ENCODE data around the gene CAMKMT.
"Not testable (repeated sequence)": the region's sequence is repeated elsewhere in the genome, so short reads cannot be mapped to it uniquely, and the experiment has no call there.

CAMKMT gene

GRCh38 chr2:44582363-44583008 is 220.7 kb downstream of the CAMKMT start:
- DNase-seq (ENCODE audit: low read depth, low spot score), result no peak
- H3K4me3 ChIP-seq (ENCODE audit: low read depth, low read length), result no peak overlapping the region
- in situ Hi-C loops (cut with HindIII; ENCODE audit: low sequenced_read_pairs), result no loop called here
- TF ChIP-seq, protein P1, sequence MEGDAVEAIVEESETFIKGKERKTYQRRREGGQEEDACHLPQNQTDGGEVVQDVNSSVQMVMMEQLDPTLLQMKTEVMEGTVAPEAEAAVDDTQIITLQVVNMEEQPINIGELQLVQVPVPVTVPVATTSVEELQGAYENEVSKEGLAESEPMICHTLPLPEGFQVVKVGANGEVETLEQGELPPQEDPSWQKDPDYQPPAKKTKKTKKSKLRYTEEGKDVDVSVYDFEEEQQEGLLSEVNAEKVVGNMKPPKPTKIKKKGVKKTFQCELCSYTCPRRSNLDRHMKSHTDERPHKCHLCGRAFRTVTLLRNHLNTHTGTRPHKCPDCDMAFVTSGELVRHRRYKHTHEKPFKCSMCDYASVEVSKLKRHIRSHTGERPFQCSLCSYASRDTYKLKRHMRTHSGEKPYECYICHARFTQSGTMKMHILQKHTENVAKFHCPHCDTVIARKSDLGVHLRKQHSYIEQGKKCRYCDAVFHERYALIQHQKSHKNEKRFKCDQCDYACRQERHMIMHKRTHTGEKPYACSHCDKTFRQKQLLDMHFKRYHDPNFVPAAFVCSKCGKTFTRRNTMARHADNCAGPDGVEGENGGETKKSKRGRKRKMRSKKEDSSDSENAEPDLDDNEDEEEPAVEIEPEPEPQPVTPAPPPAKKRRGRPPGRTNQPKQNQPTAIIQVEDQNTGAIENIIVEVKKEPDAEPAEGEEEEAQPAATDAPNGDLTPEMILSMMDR (IDR thresholded peaks at IDR 0.05; ENCODE audit: low read depth, low read length), result no peak

DNA sequence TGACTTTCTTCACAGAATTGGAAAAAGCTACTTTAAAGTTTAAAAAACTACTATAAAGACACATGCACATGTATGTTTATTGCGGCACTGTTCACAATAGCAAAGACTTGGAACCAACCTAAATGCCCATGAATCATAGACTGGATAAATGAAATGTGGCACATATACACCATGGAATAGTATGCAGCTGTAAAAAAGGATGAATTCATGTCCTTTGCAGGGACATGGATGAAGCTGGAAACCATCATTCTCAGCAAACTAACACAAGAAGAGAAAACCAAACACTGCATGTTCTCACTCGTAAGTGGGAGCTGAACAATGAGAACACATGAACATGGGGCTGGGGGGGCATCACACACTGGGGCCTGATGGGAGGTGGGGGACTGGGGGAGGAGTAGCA is 233.9 kb downstream of the CAMKMT start:
- H3K4me3 ChIP-seq (ENCODE audit: low read depth, low read length); in situ Hi-C loops (cut with HindIII; ENCODE audit: low sequenced_read_pairs); DNase-seq (ENCODE audit: low read depth, low spot score): not testable (repeated sequence)

DNA sequence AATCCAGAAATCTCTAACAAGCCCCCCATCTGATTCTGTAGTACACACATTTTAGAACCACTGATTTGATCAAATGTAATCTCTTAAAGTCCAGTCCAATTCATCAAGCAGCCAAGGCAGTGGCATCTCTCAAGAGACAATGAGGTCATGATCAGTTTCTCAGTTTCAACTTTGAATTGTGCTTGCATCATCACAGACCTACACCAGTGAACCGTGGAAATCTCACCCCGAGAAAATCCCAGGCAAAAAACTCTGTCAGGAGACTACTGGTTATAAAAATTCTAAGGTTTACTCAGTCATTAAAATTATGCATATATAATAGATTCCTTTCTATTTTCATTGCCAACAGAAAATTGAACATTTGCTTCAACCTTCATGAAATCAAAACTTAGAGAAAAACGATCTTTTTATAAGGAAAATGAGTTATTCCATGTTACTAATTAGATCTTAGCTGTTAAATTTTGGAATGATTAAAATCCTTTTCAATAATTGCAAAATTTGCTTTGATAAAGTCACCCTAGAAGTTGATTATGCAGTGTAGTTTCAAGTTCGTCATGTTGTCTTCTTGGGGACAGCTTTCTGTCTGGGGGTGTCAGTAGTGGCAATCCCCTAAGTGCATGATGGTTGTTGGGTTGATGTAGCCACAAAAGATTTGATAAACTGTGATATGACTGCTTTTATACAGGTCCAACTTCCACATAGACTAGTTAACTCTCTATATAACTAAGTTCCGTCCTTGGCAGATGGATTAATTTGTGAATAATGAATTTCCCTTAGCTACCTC is 235.0 kb downstream of the CAMKMT start:
- no peak for DNase-seq (ENCODE audit: low read depth, low spot score)
- H3K4me3 ChIP-seq (ENCODE audit: low read depth, low read length), result no peak overlapping the region
- in situ Hi-C loops (cut with HindIII; ENCODE audit: low sequenced_read_pairs), result no loop called here
- TF ChIP-seq, protein P1 (IDR thresholded peaks at IDR 0.05; ENCODE audit: low read depth, low read length), result no peak

GRCh38 chr2:44598330-44599119 is 236.8 kb downstream of the CAMKMT start:
- TF ChIP-seq, protein P1 (IDR thresholded peaks at IDR 0.05; ENCODE audit: low read depth, low read length), result no peak
- no peak for DNase-seq (ENCODE audit: low read depth, low spot score)
- H3K4me3 ChIP-seq (ENCODE audit: low read depth, low read length), result no peak overlapping the region
- in situ Hi-C loops (cut with HindIII; ENCODE audit: low sequenced_read_pairs), result no loop called here

GRCh38 chr2:44599130-44599529 is 237.4 kb downstream of the CAMKMT start:
- no peak for DNase-seq (ENCODE audit: low read depth, low spot score)
- no peak overlapping the region for H3K4me3 ChIP-seq (ENCODE audit: low read depth, low read length)
- TF ChIP-seq, protein P1 (IDR thresholded peaks at IDR 0.05; ENCODE audit: low read depth, low read length), result no peak
- in situ Hi-C loops (cut with HindIII; ENCODE audit: low sequenced_read_pairs), result no loop called here

DNA sequence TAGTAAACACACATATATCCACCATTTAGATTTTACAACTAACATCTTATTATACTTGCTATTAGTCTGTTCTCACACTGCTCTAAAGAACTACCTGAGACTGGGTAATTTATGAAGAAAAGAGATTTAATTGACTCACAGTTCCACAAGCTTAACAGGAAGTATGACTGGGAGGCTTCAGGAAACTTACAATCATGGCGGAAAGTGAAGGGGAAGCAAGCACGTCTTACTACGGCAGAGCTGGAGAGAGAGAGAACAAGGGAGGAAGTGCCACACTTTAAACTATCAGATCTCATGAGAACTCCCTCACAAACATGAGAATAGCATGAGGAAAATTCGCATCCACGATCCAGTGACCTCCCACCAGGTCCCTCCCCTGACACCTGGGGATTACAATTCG is 240.7 kb downstream of the CAMKMT start:
- no peak overlapping the region for H3K4me3 ChIP-seq (ENCODE audit: low read depth, low read length)
- no peak for DNase-seq (ENCODE audit: low read depth, low spot score)

More for the DNA sequence above, 240.7 kb downstream of the CAMKMT start:
- TF ChIP-seq, protein P1 (IDR thresholded peaks at IDR 0.05; ENCODE audit: low read depth, low read length), result no peak
- in situ Hi-C loops (cut with HindIII; ENCODE audit: low sequenced_read_pairs), result no loop called here

All from astrocyte of the spinal cord (primary cell).